ENCODE results near the gene VTN.

GRCh38 chr17:28372203-28372944 is 2.3 kb upstream of the VTN start:
- TF ChIP-seq CTCF (IDR thresholded peaks at IDR 0.05; ENCODE audit: low read length) (no peak), EZH2 (IDR thresholded peaks at IDR 0.05; ENCODE audit: borderline replicate concordance, low read length) (no peak)

All from OCI-LY1 (cell line).